Measurements from ENCODE around the gene DNAJB4.

The DNAJB4 gene

GRCh38 chr1:77970192-77970591 lies 34.5 kb upstream of the DNAJB4 start:
- no peak for TF ChIP-seq CTCF (IDR thresholded peaks at IDR 0.05; ENCODE audit: extremely low read depth, missing control alignments)
- no peak for DNase-seq (ENCODE audit: low spot score)

GRCh38 chr1:77972080-77972479 lies 32.7 kb upstream of the DNAJB4 start:
- no peak for TF ChIP-seq CTCF (IDR thresholded peaks at IDR 0.05; ENCODE audit: extremely low read depth, missing control alignments)
- no peak for DNase-seq (ENCODE audit: low spot score)

GRCh38 chr1:77975386-77975785 lies 29.4 kb upstream of the DNAJB4 start:
- TF ChIP-seq CTCF (IDR thresholded peaks at IDR 0.05; ENCODE audit: extremely low read depth, missing control alignments), result no peak
- no peak for DNase-seq (ENCODE audit: low spot score)

- TF ChIP-seq CTCF (IDR thresholded peaks at IDR 0.05; ENCODE audit: extremely low read depth, missing control alignments), result no peak
- no peak for DNase-seq (ENCODE audit: low spot score)
Measured at GRCh38 chr1:77975907-77976306, 28.8 kb upstream of the DNAJB4 start.

GRCh38 chr1:77976433-77977076 lies 28.2 kb upstream of the DNAJB4 start:
- TF ChIP-seq CTCF (IDR thresholded peaks at IDR 0.05; ENCODE audit: extremely low read depth, missing control alignments), result no peak
- DNase-seq (ENCODE audit: low spot score), result no peak

GRCh38 chr1:77977989-77978292 lies 26.8 kb upstream of the DNAJB4 start:
- no peak for TF ChIP-seq CTCF (IDR thresholded peaks at IDR 0.05; ENCODE audit: extremely low read depth, missing control alignments)

GRCh38 chr1:77978293-77978968 lies 26.3 kb upstream of the DNAJB4 start:
- no peak for TF ChIP-seq CTCF (IDR thresholded peaks at IDR 0.05; ENCODE audit: extremely low read depth, missing control alignments)
- peak; percentile 75 for DNase-seq (ENCODE audit: low spot score)

More at GRCh38 chr1:77977989-77978292, 26.8 kb upstream of the DNAJB4 start:
- no peak for DNase-seq (ENCODE audit: low spot score)
